SIG-M5 (cell line): ENCODE measurements around the gene NLE1.
"Not testable (repeated sequence)": the region's sequence is repeated elsewhere in the genome, so short reads cannot be mapped to it uniquely, and the experiment has no call there.

Source experiments
- DNase-seq: peaks from one replicate; lab custom pipeline; 2025; lab: John Stamatoyannopoulos, UW

The NLE1 gene

GRCh38 chr17:35162755-35163154 lies 20.7 kb upstream of the NLE1 start:
- DNase-seq = no peak

DNA sequence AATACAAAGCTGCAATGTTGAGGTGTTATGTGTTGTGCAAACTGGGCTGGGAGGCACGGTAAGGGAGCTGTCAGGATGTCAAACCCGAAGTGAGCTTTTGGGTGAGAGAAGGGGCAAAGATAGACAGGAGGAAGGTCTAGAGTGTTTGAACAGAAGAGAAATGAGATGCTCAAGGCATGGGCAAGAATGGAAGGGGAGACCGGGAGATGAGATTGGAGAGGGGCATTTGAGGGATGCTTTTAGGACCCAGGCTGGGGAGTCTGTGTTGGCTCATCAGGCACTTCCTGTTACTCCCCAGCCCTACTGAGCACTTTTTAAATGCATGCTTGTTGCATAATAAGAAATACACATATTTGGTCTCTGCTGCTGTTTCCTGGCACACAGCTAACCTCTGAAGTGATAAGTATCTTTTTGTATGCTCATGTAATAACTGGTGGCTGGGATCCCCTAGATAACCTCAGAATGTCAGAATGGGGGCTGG lies 19.2 kb upstream of the NLE1 start:
- no peak for DNase-seq

DNA sequence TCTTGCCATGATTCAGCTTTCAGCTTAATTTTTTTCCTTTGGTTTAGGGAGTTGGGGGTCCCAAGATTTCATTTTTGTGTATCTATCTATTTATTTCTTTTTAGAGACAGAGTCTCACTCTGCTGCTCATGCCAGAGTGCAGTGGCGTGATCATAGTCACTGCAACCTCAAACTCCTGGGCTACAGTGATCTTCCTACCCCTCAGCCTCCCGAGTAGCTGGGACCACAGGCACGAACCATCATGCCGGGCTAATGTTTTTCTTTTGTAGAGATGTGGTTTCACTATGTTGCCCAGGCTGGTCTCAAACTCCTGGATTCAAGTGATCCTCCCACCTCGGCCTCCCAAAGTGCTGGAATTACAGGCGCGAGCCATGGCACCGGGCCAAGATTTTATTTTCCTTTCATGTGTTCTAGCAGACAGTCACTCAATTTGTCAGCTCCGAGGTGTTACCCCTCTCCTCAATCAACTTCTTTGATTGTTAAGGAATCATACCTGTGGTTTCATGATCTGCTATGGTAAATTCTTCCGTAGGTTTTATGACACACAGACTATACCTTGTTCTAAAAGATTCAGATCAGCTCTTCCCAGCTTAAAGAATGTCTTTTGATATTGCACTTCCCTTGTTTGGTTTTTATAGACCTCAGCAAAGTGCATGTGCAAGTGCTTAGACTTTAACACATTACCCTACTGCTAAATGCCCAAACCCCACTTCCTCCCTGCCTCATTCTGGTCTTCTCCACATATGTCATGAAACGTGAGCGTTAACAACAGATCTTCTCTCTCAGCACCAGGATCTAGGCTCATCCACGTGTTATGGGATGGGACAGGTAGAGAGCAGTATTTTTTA lies 18.5 kb upstream of the NLE1 start:
- no peak for DNase-seq

- DNase-seq = no peak
These were observed 17.8 kb upstream of the NLE1 start for GRCh38 chr17:35159940-35160339.

GRCh38 chr17:35155246-35155645 lies 13.1 kb upstream of the NLE1 start:
- no peak for DNase-seq

GRCh38 chr17:35154196-35155165 lies 12.4 kb upstream of the NLE1 start:
- DNase-seq = no peak

- DNase-seq = no peak
These were observed 10.5 kb upstream of the NLE1 start for GRCh38 chr17:35152421-35153140.

DNA sequence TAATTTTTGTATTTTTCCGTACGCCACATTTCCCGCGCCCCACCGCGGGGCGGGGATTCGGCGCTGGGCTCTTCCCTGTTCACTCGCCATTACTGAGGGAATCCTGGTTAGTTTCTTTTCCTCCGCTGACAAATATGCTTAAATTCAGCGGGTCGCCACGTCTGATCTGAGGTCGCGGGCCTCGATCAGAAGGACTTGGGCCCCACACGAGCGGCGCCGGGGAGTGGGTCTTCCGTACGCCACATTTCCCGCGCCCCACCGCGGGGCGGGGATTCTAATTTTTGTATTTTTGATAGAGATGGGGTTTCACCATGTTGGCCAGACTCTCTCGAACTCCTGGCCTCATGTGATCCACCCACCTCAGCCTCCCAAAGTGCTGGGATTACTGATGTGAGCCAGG lies 9.0 kb upstream of the NLE1 start:
- DNase-seq = not testable (repeated sequence)

GRCh38 chr17:35149941-35150340 lies 7.8 kb upstream of the NLE1 start:
- no peak for DNase-seq

GRCh38 chr17:35148144-35148543 lies 6.0 kb upstream of the NLE1 start:
- no peak for DNase-seq

DNA sequence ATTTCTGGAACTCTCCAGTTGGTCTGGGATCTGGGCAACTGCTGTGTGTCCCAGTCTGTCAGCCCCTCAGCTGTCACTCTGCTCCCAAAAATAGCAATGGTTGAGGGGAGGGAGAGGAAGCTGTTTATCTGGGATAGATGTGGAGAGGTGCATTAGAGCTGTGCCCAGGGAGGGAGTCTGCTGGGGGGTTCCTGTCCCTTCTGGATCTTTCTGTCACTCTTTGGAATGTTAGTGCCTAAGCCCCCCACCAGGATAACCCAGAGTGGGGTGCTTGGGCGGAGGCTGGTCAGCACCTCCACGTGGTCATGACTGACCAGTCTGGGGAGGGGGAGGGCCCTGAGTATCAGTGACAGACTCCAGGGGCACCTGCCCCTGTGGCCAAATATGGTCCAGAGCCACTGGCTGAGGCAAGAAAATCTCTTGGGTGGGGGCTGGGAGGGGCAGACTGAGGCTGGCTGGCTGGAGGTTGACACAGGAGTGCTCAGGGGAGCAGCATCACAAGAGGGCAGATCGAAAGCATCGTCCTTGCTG lies 5.3 kb upstream of the NLE1 start, which contains the start of gene UNC45B:
TSS of gene UNC45B (plus strand) at position 443 of the 531 bp plus-strand sequence. CDS start 447 bp downstream, outside the sequence.
- DNase-seq = no peak

DNA sequence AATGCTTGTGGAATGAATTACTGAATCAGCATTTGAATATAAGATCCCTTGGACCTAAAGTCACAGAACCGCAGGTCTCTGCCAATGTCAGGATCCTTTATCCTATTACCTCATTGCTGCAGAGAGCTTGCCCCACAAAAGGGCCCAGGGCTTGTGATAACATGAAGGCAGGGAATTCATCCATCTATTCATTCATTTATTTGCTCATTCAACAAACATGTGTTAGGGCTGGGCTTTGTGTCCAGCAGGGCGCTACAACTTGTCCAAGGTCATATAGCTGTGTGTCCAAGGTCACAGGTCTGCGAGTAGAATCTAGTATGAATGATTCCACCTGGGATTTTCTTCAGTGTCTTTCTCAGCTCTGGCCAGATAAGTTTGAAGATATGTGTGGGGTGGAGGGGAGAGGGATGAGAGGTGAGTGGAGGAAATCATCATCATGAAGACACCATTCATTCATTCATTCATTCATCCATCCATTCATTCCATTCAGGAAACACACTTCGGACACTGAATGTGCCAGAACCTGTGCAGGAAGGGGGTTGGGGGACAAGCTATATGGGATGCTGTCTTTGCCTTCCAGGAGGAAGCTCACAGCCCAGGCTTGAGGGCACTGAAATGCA lies 4.2 kb upstream of the NLE1 start:
- no peak for DNase-seq

DNA sequence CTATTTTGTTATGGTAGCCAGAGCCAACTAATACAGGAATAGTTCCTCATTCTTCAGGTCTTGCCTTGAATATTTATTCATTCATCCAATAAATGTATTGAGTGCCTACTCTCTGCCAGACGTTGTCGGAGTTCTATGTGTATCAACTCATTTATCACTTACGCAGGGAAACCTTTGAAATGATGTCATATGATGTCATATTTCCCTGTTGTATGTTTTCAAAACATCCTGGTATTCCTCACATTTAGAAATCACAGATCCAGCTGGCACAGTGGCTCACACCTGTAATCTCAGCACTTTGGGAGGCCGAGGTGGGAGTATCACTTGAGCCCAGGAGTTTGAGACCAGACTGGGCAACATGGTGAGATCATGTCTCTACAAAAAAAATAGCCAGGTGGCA lies 2.7 kb upstream of the NLE1 start:
- no peak for DNase-seq

DNA sequence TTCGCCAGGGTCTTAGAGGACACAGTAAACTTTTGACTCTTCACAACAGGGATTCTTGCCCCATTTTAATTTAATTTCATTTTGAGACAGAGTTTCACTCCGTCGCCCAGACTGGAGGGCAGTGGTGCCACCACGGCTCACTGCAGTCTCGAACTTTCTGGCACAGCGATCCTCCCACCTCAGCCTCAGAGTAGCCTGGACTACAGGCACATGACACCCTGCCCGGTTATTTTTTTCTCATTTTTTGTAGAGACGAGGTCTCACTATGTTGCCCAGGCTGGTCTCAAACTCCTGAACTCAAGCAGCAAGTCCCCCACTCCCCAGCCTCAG lies 329 bp upstream of the NLE1 start:
- DNase-seq = no peak

DNA sequence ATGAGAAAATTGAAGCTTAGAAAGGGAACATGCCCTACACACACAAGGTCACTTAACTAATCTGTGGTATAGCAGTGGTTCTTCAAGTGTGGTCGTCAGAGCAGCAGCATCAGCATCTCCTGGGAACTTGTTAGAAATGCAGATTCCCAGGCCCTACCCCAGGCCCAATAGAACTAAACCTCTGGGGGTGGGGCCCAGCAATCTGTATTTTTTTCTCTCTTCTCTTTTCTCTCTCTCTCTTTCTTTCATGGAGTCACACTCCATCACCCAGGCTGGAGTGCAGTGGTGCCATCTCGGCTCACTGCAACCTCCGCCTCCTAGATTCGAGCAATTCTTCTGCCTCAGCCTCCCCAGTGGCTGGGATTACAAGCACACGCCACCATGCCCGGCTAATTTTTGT lies 3.9 kb downstream of the NLE1 start:
- no peak for DNase-seq

DNA sequence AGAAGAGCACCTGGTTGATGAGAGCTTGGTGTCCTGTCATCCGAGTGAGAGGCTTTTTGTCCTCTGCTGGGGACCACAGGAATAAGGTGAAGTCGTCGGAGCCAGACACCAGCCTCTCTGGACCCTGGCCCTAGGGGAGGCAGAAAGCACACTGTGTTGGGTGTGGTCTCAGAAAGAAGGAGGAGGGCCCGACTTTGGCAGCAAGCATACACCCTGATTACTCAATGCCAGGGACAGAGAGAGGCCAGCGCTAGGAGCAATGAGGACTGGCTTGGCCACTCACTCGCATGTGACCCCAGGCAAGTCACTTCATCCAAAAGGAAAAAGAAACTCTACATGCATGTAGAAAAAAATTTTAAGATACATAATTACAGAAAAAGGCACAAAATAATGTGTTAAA lies 6.8 kb downstream of the NLE1 start:
- DNase-seq = no peak

DNA sequence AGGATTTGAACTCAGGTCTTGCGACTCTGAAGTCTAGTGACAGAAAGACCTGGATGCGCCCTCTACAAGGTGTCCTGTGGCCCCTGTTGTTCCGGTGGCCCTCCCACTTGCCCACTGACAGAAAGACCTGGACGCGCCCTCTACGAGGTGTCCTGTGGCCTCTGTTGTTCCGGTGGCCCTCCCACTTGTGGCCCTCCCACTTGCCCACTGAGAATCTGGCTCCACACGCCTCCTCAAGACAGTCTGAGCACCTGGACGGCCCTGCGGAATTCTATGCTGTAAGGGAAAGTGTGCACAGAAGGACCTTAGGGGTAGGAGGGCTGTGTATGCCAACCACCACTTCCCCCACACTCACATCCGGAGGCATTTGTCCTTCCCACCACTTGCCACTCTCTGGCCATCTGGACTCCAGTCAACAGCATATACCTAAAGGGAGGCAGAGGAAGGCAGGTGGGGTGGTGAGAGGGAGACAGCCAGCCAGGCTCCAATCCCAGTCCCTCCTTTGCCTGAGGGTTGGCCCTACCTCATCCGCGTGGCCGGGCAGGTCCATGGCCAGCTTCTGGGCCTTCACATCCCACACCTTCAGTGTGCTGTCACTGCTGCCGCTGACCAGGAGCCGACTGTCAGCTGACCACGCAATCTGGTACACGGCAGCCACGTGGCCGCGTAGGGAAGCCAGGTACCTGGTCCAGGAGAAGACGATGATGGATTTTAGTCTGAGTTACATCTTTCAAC lies 9.1 kb downstream of the NLE1 start:
- DNase-seq = no peak

DNA sequence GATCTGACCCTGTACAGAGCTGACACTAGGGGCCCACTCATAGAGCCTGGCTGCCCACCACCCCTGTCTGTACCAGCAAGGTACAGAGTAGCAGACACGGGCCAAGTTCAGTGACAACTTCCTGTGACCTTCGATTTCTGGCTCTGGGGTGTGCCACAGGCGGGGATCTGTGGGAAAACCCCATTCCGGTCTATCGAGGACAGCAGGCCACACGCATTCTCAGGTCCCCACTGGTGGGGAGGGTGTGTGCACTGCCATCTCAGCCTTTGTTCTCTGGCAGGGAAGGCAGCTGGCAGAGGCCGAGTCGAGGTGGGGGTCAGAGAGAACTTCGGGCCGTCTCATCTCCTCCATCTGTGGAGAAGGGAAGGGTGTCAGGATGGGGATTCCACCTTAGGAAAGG lies 10.0 kb downstream of the NLE1 start:
- DNase-seq = no peak

GRCh38 chr17:35130392-35130791 lies 11.7 kb downstream of the NLE1 start:
- no peak for DNase-seq

DNA sequence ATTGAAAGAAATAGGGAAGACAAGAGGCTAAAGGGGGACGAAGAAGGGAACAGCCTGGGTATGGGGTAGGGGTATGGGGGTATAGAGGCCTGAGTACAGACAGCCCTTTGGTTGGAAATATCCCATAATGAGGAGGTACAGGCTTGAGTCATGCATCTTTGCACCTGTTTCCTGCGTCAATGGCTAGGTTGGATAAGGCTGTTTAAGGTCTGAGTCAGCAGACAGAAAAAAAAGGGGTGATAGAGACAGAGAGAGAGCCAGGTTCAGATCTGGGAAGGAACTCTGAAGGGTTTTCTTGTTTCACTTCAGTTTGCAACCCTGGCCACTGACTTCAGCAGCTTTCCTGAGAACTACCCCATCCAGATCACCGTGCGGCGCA lies 12.1 kb downstream of the NLE1 start:
- no peak for DNase-seq
